Spleen (tissue), 7 donors: ENCODE results near the gene TBXAS1.

Experiments
- POLR2A ChIP-seq, 3 donors: fragments of 450-650 bp; IDR thresholded peaks; one replicate each; pipeline ENCODE4 v1.5.1; 2017; ENCODE audit warnings: antibody characterized with exemption in 3 of 3, mild to moderate bottlenecking in 1 of 3
- POLR2AphosphoS5 ChIP-seq, 3 donors: sonication (generic); formaldehyde crosslinking; IDR thresholded peaks; one replicate each; pipeline ENCODE4 v1.5.1; 2017; ENCODE audit warnings: antibody characterized with exemption in 3 of 3
- TF ChIP-seq, protein P1 (sequence below), 11 experiments: fragments of 200-600 bp in 7 of 11; fragments of 450-650 bp in 4 of 11; sonication (generic) in 4 of 11; IDR thresholded peaks in 8 of 11; conservative IDR thresholded peaks in 3 of 11; 1 replicate in 7 of 11; 2 replicates in 4 of 11; pipeline versions ENCODE4 v1.4.0 to v1.8.0; 2016 to 2021; ENCODE audit warnings: antibody characterized with exemption in 11 of 11, inconsistent platforms in 4 of 11, mild to moderate bottlenecking in 1 of 11
- donor health status: DM: no; HTN: no; CAD: no; lungs with moderate emphysema.
- donor health status: DM: no; HTN: no; CAD: no.
- donor health status: DM: no; HTN: no; CAD: no.

DNA sequence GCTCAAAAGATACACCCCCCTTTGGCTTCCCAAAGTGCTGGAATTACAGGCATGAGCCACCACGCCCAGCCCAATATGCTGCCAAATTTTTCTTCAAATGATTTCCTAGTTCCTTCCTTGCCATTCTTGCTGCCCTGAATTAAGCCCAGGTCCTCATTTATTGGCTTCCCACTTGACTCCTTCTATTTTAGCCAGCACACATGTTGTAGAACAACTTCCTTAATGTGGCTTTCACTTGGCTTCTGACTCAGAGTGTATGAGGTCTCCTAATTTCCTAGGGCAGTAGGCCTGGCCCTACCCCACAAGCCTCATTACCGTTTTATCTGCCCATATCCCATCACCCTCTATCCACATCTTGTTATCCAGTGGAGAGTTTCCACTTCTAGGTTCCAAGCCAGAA, 29.5 kb upstream of the TBXAS1 start:
- TF ChIP-seq, protein P1, sequence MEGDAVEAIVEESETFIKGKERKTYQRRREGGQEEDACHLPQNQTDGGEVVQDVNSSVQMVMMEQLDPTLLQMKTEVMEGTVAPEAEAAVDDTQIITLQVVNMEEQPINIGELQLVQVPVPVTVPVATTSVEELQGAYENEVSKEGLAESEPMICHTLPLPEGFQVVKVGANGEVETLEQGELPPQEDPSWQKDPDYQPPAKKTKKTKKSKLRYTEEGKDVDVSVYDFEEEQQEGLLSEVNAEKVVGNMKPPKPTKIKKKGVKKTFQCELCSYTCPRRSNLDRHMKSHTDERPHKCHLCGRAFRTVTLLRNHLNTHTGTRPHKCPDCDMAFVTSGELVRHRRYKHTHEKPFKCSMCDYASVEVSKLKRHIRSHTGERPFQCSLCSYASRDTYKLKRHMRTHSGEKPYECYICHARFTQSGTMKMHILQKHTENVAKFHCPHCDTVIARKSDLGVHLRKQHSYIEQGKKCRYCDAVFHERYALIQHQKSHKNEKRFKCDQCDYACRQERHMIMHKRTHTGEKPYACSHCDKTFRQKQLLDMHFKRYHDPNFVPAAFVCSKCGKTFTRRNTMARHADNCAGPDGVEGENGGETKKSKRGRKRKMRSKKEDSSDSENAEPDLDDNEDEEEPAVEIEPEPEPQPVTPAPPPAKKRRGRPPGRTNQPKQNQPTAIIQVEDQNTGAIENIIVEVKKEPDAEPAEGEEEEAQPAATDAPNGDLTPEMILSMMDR (IDR thresholded peaks at IDR 0.05 in 8 of 11, conservative IDR thresholded peaks at IDR 0.05 in 3 of 11), result no peak
- TF ChIP-seq POLR2AphosphoS5 (IDR thresholded peaks at IDR 0.05), result no peak
- TF ChIP-seq POLR2A (IDR thresholded peaks at IDR 0.05), result no peak
